Measurements from ENCODE around the gene GLT8D1.
"Not testable (repeated sequence)": the region's sequence is repeated elsewhere in the genome, so short reads cannot be mapped to it uniquely, and the experiment has no call there.

The GLT8D1 gene, protein sequence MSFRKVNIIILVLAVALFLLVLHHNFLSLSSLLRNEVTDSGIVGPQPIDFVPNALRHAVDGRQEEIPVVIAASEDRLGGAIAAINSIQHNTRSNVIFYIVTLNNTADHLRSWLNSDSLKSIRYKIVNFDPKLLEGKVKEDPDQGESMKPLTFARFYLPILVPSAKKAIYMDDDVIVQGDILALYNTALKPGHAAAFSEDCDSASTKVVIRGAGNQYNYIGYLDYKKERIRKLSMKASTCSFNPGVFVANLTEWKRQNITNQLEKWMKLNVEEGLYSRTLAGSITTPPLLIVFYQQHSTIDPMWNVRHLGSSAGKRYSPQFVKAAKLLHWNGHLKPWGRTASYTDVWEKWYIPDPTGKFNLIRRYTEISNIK

DNA sequence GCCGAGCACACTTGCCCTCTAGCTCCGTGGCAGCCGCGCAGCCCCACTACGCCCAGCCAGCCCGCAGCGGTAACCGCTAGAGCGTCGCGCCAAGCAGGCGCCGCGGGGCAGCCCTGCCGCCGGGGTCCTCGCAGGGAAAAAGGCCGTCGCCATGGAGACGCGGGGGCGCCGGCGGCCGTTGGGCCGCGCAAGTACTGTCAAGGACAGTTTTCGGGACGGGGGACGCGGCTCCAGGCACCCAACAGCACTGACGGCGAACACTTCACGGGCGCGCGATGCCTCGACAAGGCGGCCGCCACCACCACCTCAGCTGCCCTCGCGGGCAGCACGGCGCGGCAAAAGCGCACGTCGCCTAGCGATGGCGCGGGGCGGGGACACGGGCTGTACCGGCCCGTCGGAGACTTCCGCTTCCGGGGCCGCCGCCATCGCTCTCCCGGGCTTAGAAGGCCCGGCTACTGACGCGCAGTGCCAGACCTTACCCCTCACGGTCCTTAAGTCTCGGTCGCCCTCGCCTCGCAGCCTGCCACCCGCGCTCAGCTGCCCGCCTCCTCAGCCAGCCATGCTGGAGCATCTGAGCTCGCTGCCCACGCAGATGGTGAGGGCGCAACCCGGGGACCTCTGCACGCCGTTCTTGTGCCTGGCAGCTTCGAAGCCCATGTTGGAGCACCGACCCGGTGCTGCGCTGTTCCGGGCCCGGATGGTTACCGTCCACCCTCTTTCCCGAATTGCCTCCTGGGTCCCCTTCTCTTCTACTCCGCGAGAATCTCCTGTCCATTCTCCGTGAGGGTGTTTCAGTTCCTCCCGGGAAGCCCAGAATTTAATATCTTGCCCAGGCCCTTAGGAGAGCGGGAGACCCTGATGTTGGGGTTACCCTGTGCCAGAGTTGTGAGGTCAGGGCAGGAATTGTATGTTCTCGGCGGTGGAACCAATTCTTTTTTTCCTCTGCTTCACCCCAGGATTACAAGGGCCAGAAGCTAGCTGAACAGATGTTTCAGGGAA lies at the start of gene GLT8D1, which contains the start of gene SPCS1:
Gene GLT8D1 (minus strand): TSS at position 104 of the 999 bp plus-strand sequence. CDS start 5,331 bp downstream, outside the sequence.
Gene SPCS1 (plus strand): TSS at position 419 of the 999 bp plus-strand sequence. CDS start 141 bp downstream, at position 560.
- peak; percentile 20 for DNase-seq

DNA sequence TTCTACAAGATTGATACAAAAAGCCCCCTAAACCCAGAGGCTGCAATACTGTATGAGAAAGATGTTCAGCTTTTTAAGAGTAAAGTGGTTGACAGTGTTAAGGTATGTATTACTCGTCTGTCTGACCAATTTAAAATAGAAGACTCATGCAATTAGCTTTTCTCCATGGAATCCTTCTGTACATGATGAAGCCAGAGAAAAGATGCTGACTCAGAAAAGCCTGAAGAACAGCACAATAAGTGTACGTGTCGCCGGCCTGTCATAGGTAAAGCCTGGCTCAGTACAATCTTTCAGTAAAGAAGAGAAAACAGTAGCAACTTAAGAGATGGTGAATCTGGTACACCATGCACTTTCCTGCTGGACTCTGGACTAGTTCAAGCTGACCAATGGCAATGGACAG lies 48.8 kb upstream of the GLT8D1 start:
- no peak for DNase-seq

DNA sequence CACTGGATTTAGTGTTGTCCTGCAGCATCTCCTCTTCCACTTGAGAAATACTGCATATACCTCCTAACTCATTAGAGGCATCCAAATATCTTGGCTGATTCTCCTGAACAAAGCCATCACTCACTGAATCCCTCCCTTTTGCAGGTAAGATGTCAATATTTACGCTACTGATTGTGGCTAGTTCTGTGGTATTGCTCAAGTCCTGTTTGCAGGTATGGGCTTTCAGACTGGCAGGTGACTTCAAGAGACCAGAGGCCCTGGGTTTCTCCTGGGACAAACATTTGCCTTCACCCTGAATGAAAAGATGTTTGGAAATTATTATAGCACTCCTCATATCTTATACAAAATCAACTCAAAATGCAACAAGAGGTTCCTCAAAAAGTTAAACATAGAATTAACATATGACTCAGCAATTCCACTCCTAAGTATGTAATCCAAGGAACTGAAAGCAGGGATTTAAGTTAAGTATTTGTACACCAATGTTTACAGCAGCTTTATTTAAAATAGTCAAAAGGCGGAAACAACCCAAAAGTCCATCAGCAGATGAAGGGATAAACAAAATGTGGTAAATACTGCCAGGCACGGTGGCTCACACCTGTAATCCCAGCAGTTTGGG lies 46.6 kb upstream of the GLT8D1 start:
- DNase-seq, result no peak

DNA sequence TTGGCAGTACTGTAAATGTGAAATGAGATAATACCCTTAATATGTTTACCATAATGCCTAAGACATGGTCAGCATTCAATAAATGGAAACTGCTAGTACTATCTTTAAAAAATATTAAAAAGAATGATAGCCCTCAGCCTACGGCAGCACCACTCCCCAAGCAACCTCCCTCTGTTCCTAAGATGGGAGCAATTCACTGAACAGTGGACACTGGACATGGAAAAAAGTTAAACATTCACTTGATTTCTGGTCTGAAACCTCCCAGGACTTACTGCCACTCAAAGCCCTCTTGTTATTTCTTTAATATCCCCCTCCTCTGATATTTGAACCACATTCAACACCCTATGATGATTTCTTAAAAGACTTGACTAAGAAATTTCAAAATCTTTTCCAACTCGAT lies 38.1 kb upstream of the GLT8D1 start:
- DNase-seq, result no peak

DNA sequence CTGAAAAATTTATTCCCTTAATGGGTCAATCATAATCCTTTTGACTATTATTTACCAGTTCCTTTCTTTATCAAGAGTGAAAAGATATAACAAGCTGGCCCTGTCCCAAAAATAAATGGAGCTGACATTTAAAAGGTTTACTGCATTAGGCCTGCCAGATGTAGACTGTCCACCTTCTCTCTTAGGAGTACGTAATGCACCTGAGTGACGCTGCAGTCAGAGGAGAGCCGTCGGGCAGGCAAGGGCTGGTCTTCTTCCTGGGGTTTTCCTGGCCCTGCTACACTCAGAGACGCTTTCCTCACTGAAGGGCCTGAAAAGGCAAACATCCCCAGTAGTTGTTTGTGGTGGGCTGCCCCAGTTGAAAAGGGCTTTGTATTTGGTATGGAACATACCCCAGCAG lies 37.6 kb upstream of the GLT8D1 start:
- DNase-seq, result no peak

DNA sequence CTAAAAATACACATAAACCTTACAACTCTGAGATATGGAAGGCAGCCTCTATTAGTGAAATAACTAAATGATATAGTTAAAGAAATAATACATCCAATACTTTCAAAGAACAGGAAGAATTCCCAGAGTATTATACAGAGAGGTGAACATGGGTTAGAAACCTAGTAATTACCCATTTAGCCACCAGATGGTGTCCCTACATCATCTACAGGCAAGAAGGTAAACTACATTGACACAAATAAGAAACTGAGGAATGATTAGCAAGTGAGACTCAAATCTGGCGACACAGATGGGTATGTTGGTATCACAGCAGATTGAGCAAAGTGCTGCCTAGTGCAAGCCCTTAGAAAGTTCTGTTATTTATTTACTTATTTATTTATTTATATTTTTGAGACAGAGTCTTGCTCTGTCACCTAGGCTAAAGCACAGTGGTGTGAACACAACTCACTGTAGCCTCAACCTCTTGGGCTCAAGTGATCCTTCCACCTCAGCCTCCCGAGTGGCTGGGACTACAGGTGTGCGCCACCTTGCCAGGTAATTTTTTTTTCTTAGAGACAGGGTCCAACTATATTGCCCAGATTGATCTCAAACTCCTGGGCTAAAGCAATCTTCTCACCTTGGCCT lies 36.9 kb upstream of the GLT8D1 start:
- no peak for DNase-seq

DNA sequence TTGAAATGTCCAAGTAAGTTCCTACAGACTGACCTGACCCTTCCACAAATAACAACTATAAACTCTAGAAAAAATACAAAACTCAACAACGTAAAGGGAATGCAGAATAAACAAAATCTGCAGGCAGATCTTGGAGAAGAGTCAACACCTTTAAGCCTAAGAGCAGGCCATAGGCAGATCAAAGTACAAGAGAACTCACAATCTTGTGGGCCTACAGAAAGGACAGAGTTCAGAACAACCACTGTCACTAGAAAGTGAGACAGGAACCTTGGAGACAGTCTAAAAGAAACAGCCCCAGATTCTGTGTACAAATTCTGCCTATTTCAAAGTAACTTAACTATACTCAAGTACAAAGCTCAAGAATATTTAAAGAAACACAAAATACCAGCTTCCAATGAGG lies 34.1 kb upstream of the GLT8D1 start:
- no peak for DNase-seq

DNA sequence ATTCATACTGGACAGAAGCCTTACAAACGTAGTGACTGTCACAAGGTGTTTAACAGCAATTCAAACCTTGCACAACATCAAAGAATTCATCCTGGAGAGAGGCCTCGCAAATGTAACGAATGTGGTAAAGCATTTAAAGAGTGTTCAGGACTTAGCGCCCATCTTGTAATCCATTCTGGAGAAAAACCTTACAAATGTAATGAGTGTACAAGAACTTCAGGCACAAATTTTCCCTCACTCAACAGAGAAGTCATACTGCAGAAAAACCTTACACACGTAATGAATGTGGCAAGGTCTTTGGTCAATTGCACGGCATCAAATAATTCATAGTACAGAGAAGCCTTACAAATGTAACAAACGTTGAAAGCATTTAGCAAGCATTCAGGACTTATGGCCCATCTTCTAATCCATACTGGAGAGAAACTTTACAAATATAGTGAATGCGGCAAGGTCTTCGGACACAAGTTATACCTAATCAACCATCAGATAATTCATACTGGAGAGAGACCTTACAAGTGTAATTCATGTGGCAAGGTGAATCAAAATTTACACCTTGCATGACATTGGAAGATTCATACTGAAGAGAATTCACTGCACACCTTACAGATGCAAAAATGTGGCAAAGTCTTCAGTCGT lies 27.8 kb upstream of the GLT8D1 start:
- no peak for DNase-seq

DNA sequence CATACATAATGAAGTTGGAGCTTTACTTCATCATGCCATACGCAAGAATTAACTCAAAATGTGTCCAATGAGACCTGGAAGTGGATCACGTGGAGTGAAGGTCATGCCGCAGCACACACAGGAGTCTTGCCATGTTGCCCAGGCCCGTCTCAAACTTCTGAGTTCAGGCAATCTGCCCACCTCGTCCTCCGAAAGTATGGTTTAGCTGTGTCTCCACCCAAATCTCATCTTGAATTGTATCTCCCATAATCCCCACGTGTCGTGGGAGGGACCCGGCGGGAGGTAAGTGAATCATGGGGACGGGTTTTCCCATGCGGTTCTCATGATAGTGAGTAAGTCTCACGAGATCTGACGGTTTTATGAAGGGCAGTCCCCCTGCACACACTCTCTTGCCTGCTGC lies 26.0 kb upstream of the GLT8D1 start:
- no peak for DNase-seq

DNA sequence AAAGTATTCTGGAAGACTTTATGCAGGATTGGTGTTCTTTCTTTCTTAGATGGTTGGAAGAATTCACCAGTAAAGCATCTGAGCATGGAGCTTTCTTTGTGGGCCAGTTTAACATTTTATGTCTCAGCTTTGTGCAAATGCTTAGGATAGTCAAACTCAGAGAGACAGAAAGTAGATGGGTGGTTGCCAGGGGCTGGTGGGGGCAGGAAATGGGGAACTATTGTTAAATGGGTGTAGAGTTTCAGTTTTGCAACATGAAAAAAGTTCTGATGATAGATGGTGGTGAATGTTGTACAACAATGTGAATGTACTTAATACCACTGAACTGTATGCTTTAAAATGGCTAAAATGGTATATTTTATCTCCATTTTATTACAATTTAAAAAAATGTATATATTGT lies 25.1 kb upstream of the GLT8D1 start:
- no peak for DNase-seq

DNA sequence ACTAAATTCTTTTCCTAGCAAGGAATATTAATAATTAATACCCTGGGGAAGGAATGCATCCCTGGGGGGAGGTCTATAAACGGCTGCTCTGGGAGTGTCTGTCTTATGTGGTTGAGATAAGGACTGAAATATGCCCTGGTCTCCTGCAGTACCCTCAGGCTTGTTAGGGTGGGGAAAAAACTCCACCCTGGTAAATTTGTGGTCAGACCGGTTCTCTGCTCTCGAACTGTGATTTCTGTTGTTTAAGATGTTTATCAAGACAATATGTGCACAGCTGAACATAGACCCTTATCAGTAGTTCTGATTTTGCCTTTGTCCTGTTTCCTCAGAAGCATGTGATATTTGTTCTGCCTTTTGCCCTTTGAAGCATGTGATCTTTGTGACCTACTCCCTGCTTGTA lies 23.2 kb upstream of the GLT8D1 start:
- not testable (repeated sequence) for DNase-seq

DNA sequence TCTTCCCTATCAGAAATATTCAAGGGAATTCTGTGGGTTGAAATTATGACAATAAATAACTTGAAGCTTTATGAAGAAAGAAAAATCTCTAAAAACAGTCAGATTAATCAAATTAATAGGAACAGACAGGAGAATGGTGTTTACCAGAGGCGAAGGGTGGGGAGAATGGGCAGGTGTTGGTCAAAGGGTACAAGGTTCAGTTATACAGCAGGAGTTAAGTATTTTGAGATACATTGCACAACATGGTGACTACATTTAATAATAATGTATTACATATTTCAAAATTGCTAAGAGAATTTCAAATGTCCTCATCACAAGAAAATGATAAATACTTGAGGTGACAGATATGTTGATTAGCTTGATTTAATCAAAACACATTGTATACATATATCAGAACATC lies 18.9 kb upstream of the GLT8D1 start:
- no peak for DNase-seq

DNA sequence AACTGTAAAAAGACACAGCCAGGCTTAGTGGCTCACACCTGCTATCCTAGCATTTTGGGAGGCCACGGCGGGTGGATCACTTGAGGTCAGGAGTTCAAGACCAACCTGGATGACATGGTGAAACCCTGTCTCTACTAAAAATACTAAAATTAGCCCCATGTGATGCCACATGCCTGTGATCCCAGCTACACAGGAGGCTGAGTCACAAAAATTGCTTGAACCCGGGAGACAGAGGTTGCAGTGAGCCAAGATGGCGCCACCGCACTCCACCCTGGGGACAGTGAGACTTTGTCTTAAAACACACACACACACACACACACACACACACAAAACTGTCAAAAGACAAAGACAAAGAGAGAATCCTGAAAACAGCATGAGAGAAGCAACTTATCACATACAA lies 18.3 kb upstream of the GLT8D1 start:
- DNase-seq, result no peak

DNA sequence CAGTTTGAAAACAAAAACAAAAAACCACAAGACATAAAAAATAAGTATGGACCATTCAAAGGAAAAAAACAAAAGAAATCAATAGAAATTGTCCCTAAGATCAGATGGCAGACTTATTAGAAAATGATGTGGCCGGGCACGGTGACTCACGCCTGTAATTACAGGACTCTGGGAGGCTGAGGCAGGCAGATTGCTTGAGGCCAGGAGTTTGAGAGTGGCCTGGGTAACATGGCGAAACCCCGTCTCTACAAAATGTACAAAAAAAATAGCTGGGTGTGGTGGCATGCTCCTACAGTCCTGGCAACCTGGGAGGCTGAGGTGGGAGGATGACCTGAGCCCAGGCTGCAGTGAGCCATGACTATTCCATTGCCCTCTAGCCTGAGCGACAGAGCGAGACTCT lies 16.9 kb upstream of the GLT8D1 start:
- DNase-seq, result no peak

DNA sequence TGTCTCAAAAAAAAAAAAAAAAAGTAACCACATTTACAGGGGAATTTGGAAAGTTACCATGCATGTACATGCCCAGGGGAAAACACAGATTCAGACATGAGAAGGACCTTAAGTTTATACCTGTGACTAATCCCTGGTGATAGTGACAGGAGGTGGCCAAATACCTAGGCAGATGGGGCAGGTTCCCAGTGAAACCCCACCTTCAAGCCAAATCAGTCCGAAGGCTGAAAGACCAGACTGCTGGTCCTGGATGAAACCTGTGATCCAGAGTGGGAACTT lies 16.1 kb upstream of the GLT8D1 start:
- DNase-seq, result no peak

DNA sequence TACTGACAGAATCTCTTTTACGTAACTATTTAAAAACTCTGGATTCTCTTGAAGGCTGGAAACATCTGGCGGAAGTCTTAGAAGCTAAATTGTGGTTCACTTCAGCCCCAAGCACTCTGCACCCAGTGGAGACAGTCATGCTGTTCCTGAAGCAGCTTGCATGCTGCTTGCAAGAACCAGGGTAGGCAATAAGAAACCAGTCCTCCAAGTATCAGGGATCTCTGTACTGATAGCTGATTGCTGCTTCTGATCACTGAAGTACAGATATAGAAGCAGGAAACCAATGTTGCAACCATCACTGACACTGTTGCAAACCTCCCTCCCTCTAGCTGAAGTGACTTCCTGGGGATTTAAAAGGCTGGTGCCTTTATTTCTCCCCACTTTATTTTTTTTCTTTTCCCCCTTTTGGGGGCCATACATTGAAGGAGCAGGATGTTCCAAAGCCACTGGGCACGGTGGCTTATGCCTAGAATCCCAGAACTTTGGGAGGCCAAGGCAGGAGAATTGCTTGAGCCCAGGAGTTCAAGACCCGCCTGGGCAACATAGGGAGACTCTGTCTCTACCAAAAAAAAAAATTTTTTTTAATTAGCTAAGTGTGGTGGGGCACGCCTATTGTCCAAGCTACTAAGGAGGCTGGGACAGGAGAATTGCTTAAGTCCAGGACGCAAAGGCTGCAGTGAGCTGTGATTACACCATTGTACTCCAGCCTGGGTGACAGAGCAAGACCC lies 15.6 kb upstream of the GLT8D1 start:
- DNase-seq, result no peak

DNA sequence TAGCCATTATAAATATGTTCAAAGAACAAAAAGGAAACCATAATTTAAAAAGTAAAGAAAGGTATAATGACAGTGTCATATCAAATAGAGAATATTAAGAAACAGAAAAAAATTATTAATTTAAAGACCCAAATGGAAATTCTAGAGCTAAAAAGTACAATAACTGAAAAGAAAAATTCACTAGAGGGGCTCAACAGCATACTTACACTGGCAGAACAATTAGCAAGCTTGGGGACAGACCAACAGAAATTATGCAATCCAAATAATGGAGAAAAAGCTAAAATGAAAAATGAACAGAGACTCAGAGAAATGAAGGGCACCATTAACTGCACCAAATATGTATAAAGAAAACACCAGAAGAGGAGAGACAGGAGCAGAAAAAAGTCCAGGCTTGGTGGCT lies 14.0 kb upstream of the GLT8D1 start:
- DNase-seq, result no peak

DNA sequence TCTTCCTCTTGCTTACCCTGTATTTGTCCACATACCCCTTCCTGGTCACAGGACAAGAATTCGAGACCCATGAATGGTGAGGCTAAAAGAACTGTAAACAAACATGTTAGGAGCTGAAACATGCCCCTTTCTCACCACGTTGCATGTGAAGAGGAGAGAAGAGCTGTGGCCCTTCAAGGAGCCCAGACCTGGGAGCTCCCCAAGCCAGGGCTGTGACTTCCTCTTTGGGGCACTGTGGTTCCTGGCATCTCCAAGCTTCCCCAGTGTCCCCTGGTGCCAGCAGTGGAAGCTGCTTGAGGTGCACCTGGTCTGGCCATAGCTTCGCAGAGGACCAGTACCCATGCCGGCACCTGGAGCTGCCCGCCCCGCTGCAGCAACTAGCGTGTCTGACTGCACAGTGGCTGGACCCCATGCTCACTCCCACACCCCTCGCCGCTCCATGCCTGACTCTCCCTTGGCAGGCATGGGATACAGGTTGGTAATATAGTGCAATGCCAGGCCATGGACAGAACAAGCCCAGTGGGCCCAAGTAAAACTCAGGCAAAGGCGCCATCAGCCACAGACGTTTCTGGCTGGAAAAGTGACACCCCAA lies 10.2 kb upstream of the GLT8D1 start:
- DNase-seq, result no peak

DNA sequence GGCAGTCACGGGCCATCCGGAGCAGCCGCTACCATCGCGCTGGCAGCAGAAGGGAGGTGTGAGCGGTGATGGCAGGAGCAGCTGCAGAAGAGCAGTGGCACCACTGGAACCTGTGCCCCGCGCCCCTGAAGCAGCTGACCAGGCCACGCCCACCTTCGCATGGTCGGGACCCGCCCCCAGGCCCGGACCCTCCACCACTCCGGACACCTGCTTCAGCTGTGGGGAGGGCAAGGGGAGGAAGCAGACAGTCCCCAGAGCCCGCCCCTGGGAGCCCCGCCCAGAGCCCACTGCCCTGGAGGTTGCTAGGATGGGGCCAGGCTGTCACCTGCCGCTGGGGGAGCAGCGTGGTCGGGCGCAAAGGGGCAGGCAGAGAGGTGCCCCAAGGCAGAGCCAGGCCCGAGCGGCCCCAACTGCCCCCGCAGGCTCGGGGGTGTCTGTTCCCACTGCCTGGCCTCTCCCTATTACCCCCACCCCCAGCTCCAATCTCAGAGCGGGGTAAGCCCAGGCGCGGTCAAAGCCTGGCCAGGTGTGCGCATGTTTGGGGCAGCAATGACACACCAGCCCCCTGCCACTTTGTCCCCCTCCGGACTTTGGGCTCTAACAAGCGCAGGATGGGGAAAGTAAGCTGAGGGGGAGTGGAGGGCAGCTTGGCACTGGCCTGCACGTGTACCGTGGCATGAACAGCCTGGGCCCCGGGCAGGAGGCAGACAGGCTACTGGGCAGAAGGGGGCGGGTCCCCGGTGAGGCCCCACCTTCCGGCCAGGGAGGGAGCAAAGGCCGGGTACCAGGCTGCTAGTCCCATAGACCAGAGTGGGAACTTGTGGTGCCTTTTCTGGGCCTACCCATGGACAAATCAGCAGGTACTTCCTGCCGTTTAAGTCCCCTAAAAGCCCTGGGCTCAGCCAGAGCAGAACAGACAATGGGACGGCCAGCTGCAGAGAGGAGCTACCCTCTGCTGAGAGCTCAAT lies 9.0 kb upstream of the GLT8D1 start:
- no peak for DNase-seq
